HG02973 (cell line): ENCODE results near the gene SUPT5H.

Experiments
- ATAC-seq: cut with Tn5 transposase; IDR thresholded peaks from one replicate; pipeline ENCODE4 v1.9.1; 2021; ENCODE audit warnings: moderate library complexity; ENCODE audit not compliant: unreplicated experiment

SUPT5H gene

GRCh38 chr19:39494661-39495060 lies 49.3 kb downstream of the SUPT5H start:
- ATAC-seq: no peak

GRCh38 chr19:39496063-39496462 lies 50.7 kb downstream of the SUPT5H start:
- no peak for ATAC-seq

- ATAC-seq: no peak
Observed at GRCh38 chr19:39497701-39497995, 52.3 kb downstream of the SUPT5H start.

GRCh38 chr19:39497996-39498797 lies 52.8 kb downstream of the SUPT5H start:
- ATAC-seq: no peak

- no peak for ATAC-seq
Observed at GRCh38 chr19:39498798-39499642, 53.6 kb downstream of the SUPT5H start, which contains the start of gene DLL3. DLL3 (plus strand) TSS chr19:39498947; CDS start chr19:39498975, 28 bp downstream.

GRCh38 chr19:39499932-39500331 lies 54.5 kb downstream of the SUPT5H start:
- ATAC-seq: no peak

GRCh38 chr19:39500543-39500942 lies 55.2 kb downstream of the SUPT5H start:
- no peak for ATAC-seq

GRCh38 chr19:39501340-39501739 lies 56.0 kb downstream of the SUPT5H start:
- ATAC-seq: no peak

- ATAC-seq: no peak
Observed at GRCh38 chr19:39502640-39503417, 57.4 kb downstream of the SUPT5H start.

GRCh38 chr19:39506598-39506943 lies 61.2 kb downstream of the SUPT5H start:
- no peak for ATAC-seq

GRCh38 chr19:39506944-39507714 lies 61.7 kb downstream of the SUPT5H start:
- ATAC-seq: no peak

GRCh38 chr19:39507715-39508364 lies 62.5 kb downstream of the SUPT5H start:
- no peak for ATAC-seq

- no peak for ATAC-seq
Observed at GRCh38 chr19:39508629-39509028, 63.2 kb downstream of the SUPT5H start.

- ATAC-seq: no peak
Observed at GRCh38 chr19:39509233-39509632, 63.9 kb downstream of the SUPT5H start.

GRCh38 chr19:39512988-39513387 lies 67.6 kb downstream of the SUPT5H start:
- no peak for ATAC-seq

- ATAC-seq: no peak
Observed at GRCh38 chr19:39514840-39515550, 69.6 kb downstream of the SUPT5H start, which contains the start of gene SELENOV. SELENOV (plus strand) TSS chr19:39515139; CDS start chr19:39515213, 74 bp downstream.

GRCh38 chr19:39515551-39516191 lies 70.3 kb downstream of the SUPT5H start:
- ATAC-seq: no peak

- ATAC-seq: no peak
Observed at GRCh38 chr19:39516270-39516669, 70.9 kb downstream of the SUPT5H start.

- no peak for ATAC-seq
Observed at GRCh38 chr19:39517432-39517831, 72.0 kb downstream of the SUPT5H start.
